GM12878 (cell line): ENCODE data around the gene CLCNKA. TPM values are rescaled to one million over a fixed set of nuclear protein-coding genes. Genes with fewer than 3 reads are reported as not detected.

ENCODE experiments used
- BCL11A ChIP-seq: IDR thresholded peaks from 2 replicates; pipeline ENCODE4 v1.6.1; 2011; ENCODE audit warnings: low read depth, low read length
- CEBPB ChIP-seq, 2 experiments: fragments of 150-350 bp in 1 of 2; IDR thresholded peaks; 2 replicates each; pipeline ENCODE4 v1.6.1; 2012 to 2014; ENCODE audit warnings: low read depth in 2 of 2, low read length in 2 of 2, borderline replicate concordance in 1 of 2, inconsistent platforms in 1 of 2
- CTCF ChIP-seq, 3 experiments: IDR thresholded peaks in 2 of 3; conservative IDR thresholded peaks in 1 of 3; 2 replicates each; pipeline ENCODE4 v1.5.1; 2011; ENCODE audit warnings: low read depth in 3 of 3, low read length in 3 of 3, mild to moderate bottlenecking in 3 of 3, control low read depth in 2 of 3, moderate library complexity in 2 of 3, inconsistent platforms in 1 of 3, mixed read lengths in 1 of 3; ENCODE audit not compliant: control insufficient read depth in 2 of 3, insufficient read depth in 1 of 3; ENCODE audit errors: extremely low read depth in 1 of 3
- ETV6 ChIP-seq, 2 experiments: fragments of 450-650 bp in 1 of 2; IDR thresholded peaks in 1 of 2; conservative IDR thresholded peaks in 1 of 2; 2 replicates each; pipeline ENCODE4 v1.6.1; 2014; ENCODE audit warnings: antibody characterized with exemption in 1 of 2, borderline replicate concordance in 1 of 2, low read depth in 1 of 2, mild to moderate bottlenecking in 1 of 2, moderate library complexity in 1 of 2
- GATAD2B ChIP-seq: fragments of 450-650 bp; conservative IDR thresholded peaks from 2 replicates; pipeline ENCODE4 v1.6.1; 2017; ENCODE audit warnings: low read depth, mild to moderate bottlenecking, moderate library complexity
- HCFC1 ChIP-seq: fragments of 150-350 bp; IDR thresholded peaks from 2 replicates; pipeline ENCODE4 v1.6.1; 2014; ENCODE audit warnings: low read length
- HDGF ChIP-seq: fragments of 450-650 bp; IDR thresholded peaks from 2 replicates; pipeline ENCODE4 v1.6.1; 2016; ENCODE audit warnings: antibody characterized with exemption
- KLF5 ChIP-seq: fragments of 450-650 bp; IDR thresholded peaks from 2 replicates; pipeline ENCODE4 v1.6.1; 2014; ENCODE audit warnings: mild to moderate bottlenecking; ENCODE audit not compliant: partially characterized antibody
- MEF2A ChIP-seq: IDR thresholded peaks from 2 replicates; pipeline ENCODE4 v1.6.1; 2011; ENCODE audit warnings: low read depth, mild to moderate bottlenecking, low read length, moderate library complexity; ENCODE audit not compliant: insufficient read depth
- NFYB ChIP-seq: IDR thresholded peaks from 2 replicates; pipeline ENCODE4 v1.6.1; 2011; ENCODE audit warnings: low read depth, mild to moderate bottlenecking, low read length, improper control_type of control experiment, moderate library complexity; ENCODE audit not compliant: insufficient read depth
- PAX5 ChIP-seq: IDR thresholded peaks from 2 replicates; pipeline ENCODE4 v1.6.1; 2011; ENCODE audit warnings: low read depth, low read length, borderline replicate concordance
- PBX3 ChIP-seq: IDR thresholded peaks from 2 replicates; pipeline ENCODE4 v1.6.1; 2011; ENCODE audit warnings: mild to moderate bottlenecking, low read depth, low read length, moderate library complexity; ENCODE audit not compliant: insufficient replicate concordance
- RAD21 ChIP-seq: IDR thresholded peaks from 2 replicates; pipeline ENCODE4 v1.6.1; 2011; ENCODE audit warnings: mild to moderate bottlenecking, low read depth, low read length, moderate library complexity; ENCODE audit not compliant: insufficient read depth
- RAD51 ChIP-seq: fragments of 450-650 bp; IDR thresholded peaks from 2 replicates; pipeline ENCODE4 v1.6.1; 2016; ENCODE audit warnings: moderate library complexity, mild to moderate bottlenecking, inconsistent platforms
- RCOR1 ChIP-seq: conservative IDR thresholded peaks from 2 replicates; pipeline ENCODE4 v1.6.1; 2012; ENCODE audit warnings: low read depth, low read length, improper control_type of control experiment
- RUNX3 ChIP-seq: IDR thresholded peaks from 2 replicates; pipeline ENCODE4 v1.6.1; 2012; ENCODE audit warnings: low read length, inconsistent platforms
- SMAD1 ChIP-seq: fragments of 450-650 bp; IDR thresholded peaks from 2 replicates; pipeline ENCODE4 v1.6.1; 2018; ENCODE audit warnings: mild to moderate bottlenecking, low read depth; ENCODE audit not compliant: partially characterized antibody
- STAT1 ChIP-seq: fragments of 450-650 bp; conservative IDR thresholded peaks from 2 replicates; pipeline ENCODE4 v1.6.1; 2014; ENCODE audit warnings: antibody characterized with exemption, mild to moderate bottlenecking
- TBL1XR1 ChIP-seq: IDR thresholded peaks from 2 replicates; pipeline ENCODE4 v1.6.1; 2012; ENCODE audit warnings: low read depth, low read length, improper control_type of control experiment
- ZBTB40 ChIP-seq: fragments of 450-650 bp; IDR thresholded peaks from 2 replicates; pipeline ENCODE4 v1.6.1; 2016; ENCODE audit warnings: mild to moderate bottlenecking, moderate library complexity, borderline replicate concordance
- polyA plus RNA-seq, 11 experiments: library from polyadenylated mRNA; depleted of rRNA in 4 of 11; unstranded in 6 of 11; stranded (reverse) in 5 of 11; fragments of >200 nt; fragmentation: Nextera tagmentation in 4 of 11; fragmentation: Illumina TruSeq in 1 of 11; extraction: Ambion mirVana in 4 of 11; extraction: Trizol in 1 of 11; gene quantifications; 1 replicate in 1 of 11; 2 replicates in 10 of 11; pipeline versions ENCODE4 v1.2.1 to v1.2.3, GENCODE V29; 2011 to 2016; ENCODE audit warnings: inconsistent platforms in 2 of 11, missing spikeins in 2 of 11, low read depth in 1 of 11
- total RNA-seq, 4 experiments: library from RNA; depleted of rRNA in 3 of 4; stranded (reverse); fragments of >200 nt in 3 of 4; fragmentation: Illumina TruSeq in 1 of 4; extraction: Trizol in 1 of 4; gene quantifications; 2 replicates each; pipeline versions ENCODE4 v1.2.1 to v1.2.3, GENCODE V29; 2013 to 2021

CLCNKA gene
- total and polyA plus RNA-seq, 10 of the 15 experiments (the other 5 are each of a cell fraction or from before 2014, with no cell fraction given): 0.02 to 0.15 (median 0.08) TPM; not detected in 6

GRCh38 chr1:16013220-16013907 lies 8.5 kb upstream of the CLCNKA start (continued):
- TF ChIP-seq CTCF (IDR thresholded peaks at IDR 0.05 in 2 of 3, conservative IDR thresholded peaks at IDR 0.05 in 1 of 3; ENCODE audit: control insufficient read depth in 2 of 3, extremely low read depth in 1 of 3, insufficient read depth in 1 of 3, low read depth in 3 of 3, low read length in 3 of 3) (no peak), RAD21 (no peak), RAD51 (no peak), BCL11A (no peak), HDGF (no peak; the same call in 1 of the 2 replicates), NFYB (no peak), HCFC1 (no peak), MEF2A (0 out of 2 replicates have a peak, but pooled peaks have one; percentile 50), ZBTB40 (no peak), PAX5 (no peak), RCOR1 (no peak), SMAD1 (no peak), ETV6 (conservative IDR thresholded peaks at IDR 0.05 in 1 of 2, IDR thresholded peaks at IDR 0.05 in 1 of 2; ENCODE audit: borderline replicate concordance in 1 of 2, low read depth in 1 of 2) (no peak), GATAD2B (peak; percentile 32; the same call in 1 of the 2 replicates), TBL1XR1 (no peak), STAT1 (no peak), PBX3 (no peak), RUNX3 (peak; percentile 77), KLF5 (no peak), CEBPB (IDR thresholded peaks at IDR 0.05; ENCODE audit: borderline replicate concordance in 1 of 2, low read depth in 2 of 2, low read length in 2 of 2) (no peak)
